ENCODE measurements around the gene PSMC5. TPM values are rescaled to one million over a fixed set of nuclear protein-coding genes. Genes with fewer than 3 reads are reported as not detected.

PSMC5 gene
- total and polyA plus RNA-seq, 9 of the 15 experiments (the other 6 are each of a cell fraction or from before 2014, with no cell fraction given): 89.2 to 393 (median 161) TPM

- peak; percentile 67; the same call in 1 of the 2 replicates for TF ChIP-seq ZNF75A (CRISPR knock-in tag; IDR thresholded peaks at IDR 0.05)
- no peak for TF ChIP-seq NFIX (CRISPR knock-in tag; IDR thresholded peaks at IDR 0.05; ENCODE audit: low read depth)
- no peak for TF ChIP-seq PREB (CRISPR knock-in tag; IDR thresholded peaks at IDR 0.05)
- peak; percentile 85 for TF ChIP-seq HIVEP1 (CRISPR knock-in tag; IDR thresholded peaks at IDR 0.05)
- peak; percentile 68 for TF ChIP-seq TAF1 (IDR thresholded peaks at IDR 0.05; ENCODE audit: control insufficient read depth, extremely low read depth, insufficient read depth, low read length, severe bottlenecking)
- 0 out of 2 replicates have a peak, but pooled peaks have one; percentile 56 for TF ChIP-seq ZNF41 (CRISPR knock-in tag; conservative IDR thresholded peaks at IDR 0.05)
- 0 out of 2 replicates have a peak, but pooled peaks have one; percentile 13 for TF ChIP-seq ETV1 (tag; conservative IDR thresholded peaks at IDR 0.05; ENCODE audit: low read depth)
- 0 out of 2 replicates have a peak, but pooled peaks have one; percentile 44 for TF ChIP-seq ZNF644 (tag; IDR thresholded peaks at IDR 0.05; ENCODE audit: low read depth)
- no peak for TF ChIP-seq SAFB (IDR thresholded peaks at IDR 0.05; ENCODE audit: borderline replicate concordance, low read depth, low read length)
- peak; percentile 92 for TF ChIP-seq TCF15 (CRISPR knock-in tag; IDR thresholded peaks at IDR 0.05)
- TF ChIP-seq HDAC8 (tag; IDR thresholded peaks at IDR 0.05): peak; percentile 90
- TF ChIP-seq OTX1 (CRISPR knock-in tag; IDR thresholded peaks at IDR 0.05): no peak; the same call in 1 of the 2 replicates
- TF ChIP-seq, protein P1, sequence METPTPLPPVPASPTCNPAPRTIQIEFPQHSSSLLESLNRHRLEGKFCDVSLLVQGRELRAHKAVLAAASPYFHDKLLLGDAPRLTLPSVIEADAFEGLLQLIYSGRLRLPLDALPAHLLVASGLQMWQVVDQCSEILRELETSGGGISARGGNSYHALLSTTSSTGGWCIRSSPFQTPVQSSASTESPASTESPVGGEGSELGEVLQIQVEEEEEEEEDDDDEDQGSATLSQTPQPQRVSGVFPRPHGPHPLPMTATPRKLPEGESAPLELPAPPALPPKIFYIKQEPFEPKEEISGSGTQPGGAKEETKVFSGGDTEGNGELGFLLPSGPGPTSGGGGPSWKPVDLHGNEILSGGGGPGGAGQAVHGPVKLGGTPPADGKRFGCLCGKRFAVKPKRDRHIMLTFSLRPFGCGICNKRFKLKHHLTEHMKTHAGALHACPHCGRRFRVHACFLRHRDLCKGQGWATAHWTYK (CRISPR knock-in tag; IDR thresholded peaks at IDR 0.05): peak; percentile 69
- TF ChIP-seq, protein P2, sequence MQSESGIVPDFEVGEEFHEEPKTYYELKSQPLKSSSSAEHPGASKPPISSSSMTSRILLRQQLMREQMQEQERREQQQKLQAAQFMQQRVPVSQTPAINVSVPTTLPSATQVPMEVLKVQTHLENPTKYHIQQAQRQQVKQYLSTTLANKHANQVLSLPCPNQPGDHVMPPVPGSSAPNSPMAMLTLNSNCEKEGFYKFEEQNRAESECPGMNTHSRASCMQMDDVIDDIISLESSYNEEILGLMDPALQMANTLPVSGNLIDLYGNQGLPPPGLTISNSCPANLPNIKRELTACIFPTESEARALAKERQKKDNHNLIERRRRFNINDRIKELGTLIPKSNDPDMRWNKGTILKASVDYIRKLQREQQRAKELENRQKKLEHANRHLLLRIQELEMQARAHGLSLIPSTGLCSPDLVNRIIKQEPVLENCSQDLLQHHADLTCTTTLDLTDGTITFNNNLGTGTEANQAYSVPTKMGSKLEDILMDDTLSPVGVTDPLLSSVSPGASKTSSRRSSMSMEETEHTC (IDR thresholded peaks at IDR 0.05): peak; percentile 62
- peak; percentile 75; the same call in 1 of the 2 replicates for TF ChIP-seq ZNF165 (CRISPR knock-in tag; IDR thresholded peaks at IDR 0.05; ENCODE audit: borderline replicate concordance)
- TF ChIP-seq STAT6 (CRISPR knock-in tag; IDR thresholded peaks at IDR 0.05): peak; percentile 87; the same call in 1 of the 2 replicates
- TF ChIP-seq CCNT2 (IDR thresholded peaks at IDR 0.05; ENCODE audit: borderline replicate concordance, extremely low read depth, insufficient read length, low read depth, low read length): no peak
- TF ChIP-seq KDM5B (IDR thresholded peaks at IDR 0.05; ENCODE audit: insufficient replicate concordance, low read depth, low read length): no peak
- TF ChIP-seq STAG1 (CRISPR knock-in tag; IDR thresholded peaks at IDR 0.05; ENCODE audit: borderline replicate concordance): peak; percentile 68
Observed at GRCh38 chr17:63848834-63849689, 21.8 kb downstream of the PSMC5 start (continued).

Data from K562 (cell line).